ENCODE measurements around the gene DCAKD.
A peak's percentile ranks its signal among the peaks of the same experiment; 100 is the strongest.
"Not testable (repeated sequence)": the region's sequence is repeated elsewhere in the genome, so short reads cannot be mapped to it uniquely, and the experiment has no call there.

The DCAKD gene

DNA sequence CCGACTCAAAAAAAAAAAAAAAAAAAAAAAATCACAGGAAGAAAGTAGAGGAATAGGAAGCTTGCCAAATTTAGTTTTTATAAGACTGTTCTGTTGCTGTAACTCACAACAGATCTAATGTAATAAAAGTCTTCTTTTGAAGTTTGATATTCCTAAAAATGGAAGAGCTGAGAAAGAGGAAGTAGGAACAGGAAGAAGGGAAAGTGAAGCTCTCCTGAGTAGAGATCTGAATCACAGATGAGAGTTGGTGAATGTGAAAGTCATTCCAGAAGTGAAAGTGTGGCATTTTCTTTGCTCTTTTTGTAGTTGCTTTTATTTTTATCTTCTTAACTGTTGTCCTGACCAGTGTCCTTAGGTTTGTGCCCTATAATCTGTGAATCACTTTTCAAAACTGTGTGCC is 11.8 kb upstream of the DCAKD start:
- no peak for FAIRE-seq

DNA sequence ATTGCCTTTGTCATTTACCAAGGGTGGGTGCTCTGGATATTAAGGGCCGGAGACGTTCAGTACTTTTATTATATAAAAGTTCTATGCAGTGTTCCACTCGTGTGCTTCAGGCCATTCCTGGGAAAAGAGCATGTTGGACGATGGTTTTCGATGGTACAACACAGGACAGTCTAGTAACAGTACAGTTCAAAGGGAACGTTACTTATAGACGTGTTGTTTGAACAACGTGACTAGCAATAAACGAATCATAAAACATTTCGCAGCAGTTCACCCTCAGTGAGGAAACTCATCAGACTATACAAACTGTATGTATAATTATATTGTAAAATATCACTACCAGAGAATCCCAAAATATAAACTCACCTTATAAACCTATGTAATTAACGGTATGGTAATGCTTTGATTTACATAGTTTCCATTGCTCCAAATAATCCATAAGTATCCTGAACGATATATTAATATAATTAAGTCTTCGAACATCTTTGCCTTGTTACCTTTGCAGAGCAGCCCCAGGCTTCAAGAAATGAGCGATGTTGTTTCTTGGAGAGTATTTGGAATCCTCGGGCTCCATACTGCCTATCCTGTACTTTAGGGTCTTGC is 10.3 kb upstream of the DCAKD start:
- FAIRE-seq: no peak

DNA sequence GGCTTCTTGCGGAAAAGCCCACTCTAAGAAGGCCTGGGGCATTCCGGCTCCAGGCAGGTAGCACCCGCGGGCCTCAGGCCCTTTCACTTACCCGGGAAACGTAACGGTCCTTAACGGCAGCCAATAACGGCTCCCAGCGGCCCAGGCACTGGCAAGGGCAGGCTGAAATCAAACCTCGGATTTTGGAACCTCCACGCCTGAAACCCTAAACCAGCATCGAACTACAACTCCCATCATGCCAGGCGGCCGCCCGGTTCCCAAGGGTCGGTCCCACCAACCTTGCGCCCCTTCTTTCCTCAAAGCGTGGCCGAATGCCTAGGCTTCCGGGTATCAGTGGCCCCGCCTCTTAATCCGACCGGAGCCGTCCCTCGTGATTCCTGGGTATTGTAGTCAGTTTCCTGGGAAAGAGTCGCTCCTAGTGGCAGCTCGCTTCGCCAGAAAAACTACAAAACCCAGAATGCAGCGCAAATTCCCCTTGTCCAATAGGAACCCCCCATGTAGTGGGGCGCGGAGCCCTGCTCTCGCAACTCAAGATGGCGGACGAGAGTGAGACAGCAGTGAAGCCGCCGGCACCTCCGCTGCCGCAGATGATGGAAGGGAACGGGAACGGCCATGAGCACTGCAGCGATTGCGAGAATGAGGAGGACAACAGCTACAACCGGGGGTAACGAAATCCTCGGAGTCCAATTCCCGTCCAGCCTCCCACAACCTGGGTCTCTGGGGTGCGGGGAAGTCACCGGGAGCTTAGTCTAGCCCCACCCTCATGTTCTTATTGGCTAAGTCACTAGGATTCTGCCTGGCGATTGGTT is 9.6 kb upstream of the DCAKD start, which contains the start of gene NMT1:
Gene NMT1, plus strand, starts transcription at position 521 of the 809 bp plus-strand sequence. Its CDS starts 13 bp downstream, at position 534.
- FAIRE-seq: peak; percentile 96

DNA sequence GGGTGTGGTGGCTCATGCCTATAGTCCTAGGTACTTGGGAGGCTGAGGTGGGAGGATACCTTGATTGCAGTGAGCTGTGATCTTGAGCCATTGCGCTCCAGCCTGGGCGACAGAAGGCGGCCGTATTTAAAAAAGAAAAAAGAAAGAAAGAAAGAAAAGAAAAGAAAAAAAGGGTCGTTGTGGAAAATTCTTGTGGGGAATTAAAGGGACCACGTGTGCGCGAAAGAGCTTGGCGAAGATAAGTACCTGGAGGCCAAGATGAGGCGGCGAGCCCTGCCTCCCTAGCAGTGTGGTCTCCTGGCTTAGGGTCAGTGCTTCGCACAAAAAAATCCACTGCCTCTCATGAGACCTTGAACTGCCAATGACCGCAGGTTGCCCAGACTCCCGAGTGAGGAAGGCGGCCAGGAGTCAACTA is 9.0 kb upstream of the DCAKD start:
- no peak for FAIRE-seq

DNA sequence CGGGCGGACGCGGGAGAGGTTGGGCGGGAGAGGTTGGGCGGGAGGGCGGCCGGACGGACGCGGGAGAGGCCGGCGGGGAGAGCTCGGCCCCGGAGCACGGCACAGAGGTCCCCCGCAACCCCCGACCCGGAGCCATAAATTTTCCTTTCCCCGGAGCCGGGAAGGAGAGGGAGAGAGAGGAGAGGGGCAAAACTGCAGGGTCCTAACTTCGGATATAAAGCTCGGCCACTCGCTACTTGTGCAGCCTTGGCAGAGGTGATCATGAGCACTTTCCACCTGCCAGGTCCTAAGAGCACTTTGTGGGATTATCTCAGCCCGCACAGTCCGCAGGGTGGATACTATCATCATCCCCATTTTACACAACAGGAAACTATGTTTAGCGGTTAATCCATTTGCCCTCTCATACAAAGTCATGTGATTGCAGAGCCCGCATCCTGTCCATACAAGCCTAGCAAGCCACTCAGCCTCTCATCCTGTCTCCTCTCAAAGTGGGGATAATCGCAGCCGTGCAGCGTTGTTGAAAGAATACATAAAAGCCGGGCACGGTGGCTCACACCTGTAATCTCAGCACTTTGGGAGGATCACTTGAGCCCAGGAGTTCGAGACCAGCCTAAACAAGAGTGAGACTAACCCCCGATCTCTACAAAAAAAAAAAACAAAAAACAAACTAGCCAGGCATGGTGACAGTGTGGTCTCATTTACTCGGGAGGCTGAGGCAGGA is 780 bp upstream of the DCAKD start:
- no peak for FAIRE-seq

DNA sequence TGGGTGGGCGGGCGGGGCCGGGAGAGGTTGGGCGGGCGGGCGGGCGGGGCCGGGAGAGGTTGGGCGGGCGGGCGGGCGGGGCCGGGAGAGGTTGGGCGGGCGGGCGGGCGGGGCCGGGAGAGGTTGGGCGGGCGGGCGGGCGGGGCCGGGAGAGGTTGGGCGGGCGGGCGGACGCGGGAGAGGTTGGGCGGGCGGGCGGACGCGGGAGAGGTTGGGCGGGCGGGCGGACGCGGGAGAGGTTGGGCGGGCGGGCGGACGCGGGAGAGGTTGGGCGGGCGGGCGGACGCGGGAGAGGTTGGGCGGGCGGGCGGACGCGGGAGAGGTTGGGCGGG is 254 bp upstream of the DCAKD start:
- not testable (repeated sequence) for FAIRE-seq

DNA sequence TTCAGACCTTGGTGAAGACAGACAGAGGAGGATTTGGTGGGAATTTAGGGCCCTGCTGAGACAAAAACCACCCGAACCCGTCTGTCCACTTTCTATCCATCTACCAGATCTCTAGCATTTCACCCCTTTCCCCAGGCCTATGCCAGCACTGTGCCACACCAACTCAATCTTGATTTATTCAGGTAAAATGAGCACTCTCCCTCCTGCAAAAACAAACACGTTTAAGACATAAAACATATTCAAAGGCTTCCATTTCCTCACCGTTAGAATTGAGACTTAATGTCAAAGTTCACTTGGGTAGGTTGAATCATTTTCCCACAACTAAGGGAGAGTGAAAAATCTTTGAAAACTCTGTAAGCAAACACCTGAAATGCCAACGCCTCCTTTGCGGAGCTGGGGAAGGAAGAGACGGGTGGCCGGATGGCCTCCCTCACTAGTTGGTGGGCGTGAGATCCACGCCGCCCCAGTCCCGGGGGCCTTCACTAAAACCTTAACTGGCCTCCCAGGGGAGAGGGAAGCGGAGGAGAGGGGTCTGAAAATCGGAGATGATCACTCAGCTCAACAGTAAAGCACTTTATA is 862 bp downstream of the DCAKD start:
- no peak for FAIRE-seq

DNA sequence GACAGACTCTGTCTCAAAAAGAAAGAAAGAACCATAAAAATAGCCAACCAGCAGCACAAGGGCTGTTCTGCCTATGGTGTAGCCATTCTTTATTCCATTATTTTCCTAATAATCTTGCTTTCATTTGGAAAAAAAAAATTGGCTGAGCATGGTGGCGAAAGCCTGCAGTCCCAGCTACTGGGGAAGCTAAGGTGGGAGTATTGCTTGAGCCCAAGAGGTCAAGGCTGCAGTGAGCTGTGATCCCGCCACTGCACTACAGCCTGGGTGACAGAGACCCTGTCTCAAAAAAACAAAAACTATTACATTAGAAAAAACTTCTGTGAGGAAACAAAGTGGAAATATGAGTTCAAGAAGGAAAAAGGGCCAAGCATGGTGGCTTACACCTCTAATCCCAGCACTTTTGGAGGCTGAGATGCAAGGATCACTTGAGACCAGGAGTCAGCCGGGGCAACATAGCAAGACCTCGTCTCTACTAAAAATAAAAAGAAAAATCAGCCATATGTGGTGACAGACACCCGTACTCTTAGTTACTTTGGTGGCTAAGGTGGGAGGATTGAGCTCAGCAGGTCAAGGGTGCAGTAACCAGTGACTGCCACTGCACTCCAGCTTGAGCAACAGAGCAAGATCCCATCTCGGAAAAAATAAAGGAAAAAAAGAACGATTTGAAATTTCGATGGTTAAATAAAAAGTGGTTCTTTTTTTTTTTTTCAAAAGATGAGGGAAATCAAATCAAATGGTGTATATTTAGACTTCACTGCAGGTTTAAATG is 2.5 kb downstream of the DCAKD start:
- FAIRE-seq: no peak

DNA sequence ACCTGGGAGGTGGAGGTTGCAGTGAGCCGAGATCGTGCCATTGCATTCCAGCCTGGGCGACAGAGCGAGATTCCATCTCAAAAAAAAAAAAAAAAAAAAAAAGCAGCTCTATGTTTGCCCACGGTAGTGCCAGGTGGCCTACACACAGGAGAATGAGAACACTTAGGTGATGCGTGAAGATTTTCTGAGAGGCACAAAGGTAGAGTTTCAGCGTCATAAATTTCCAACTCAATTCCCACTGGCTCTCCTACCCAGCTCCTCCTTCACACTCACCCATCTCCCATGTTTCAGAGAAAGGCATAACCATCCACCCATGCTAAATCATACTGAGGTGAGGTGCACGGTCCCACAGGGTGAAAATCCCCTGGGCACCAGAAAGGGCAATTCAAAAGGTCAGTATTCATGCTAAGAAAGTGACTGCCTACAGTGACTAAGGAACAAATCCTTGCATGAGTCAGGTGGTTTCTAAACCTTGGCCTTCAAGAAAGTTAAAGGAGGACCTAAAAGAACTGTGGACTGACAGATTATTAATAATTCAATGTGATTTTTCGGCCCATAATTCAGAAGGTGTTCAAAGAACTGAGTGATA is 4.8 kb downstream of the DCAKD start:
- no peak for FAIRE-seq

DNA sequence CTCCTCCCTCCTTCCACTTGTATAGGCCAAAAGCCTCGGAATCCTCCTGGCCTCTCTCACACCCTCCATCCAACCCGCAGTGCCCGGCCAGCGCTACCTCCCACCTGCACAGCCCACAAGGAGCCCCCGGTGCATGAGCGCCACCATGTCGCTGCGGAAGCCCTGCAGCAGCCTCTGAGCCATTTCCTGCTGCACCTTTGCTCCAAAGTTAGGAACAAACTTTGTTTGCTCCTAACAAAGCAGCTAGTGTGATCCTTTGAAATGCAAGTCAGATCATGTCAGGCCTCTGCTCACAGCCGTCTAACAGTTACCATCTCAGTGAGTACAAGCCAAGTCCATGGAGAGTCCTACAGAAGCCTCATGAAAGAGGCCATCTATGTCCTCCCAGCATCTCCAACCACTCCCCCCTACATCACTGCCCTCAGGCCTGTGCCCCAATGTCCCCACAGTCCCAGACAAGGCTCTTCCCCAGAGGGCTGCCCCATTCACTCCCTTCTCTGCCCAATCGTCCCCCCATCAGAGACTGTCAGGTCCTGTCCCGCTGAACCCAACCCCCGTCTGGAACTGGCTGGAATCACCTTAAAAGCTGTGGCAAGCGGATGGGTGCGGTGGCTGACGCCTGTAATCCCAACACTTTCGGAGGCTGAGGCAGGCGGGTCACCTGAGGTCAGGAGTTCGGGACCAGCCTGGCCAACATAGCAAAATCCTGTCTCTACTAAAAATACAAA is 7.5 kb downstream of the DCAKD start:
- FAIRE-seq: no peak

DNA sequence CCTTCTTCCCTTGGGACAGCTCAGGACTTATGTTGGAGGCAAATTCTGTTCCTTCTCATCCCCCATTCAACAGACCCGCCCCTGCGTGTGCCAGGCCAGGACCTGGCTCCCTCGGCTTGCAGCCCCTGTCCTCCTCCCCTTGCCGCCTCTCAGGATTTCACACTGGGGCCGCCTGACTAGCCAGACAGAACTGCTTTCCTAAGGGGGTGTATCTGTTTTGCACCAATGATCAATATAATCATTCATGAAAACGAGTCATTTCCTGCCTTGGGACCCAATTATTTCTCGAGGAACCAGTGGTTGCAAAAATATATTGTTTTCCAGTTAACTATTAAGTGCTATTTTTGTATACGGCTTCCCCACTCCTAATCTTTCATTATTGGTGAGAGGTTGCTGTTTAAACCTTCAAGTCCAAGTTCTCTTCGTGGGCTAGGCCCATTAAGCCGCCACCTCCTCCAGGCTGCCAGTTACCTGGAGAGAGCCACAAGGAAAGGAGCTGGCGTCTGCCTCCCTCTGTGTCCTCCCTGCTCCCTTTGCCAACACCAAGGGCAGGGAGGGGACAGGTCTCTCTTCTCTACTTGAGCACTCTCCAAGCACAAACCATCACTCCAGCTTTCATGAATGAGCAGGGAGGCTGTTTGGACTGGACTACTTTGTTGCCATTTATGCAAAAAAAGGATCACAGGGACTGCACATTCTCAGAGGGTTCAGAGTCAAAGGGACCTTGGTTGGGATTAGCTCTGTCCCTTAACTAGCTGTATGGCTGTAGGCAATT is 8.9 kb downstream of the DCAKD start:
- FAIRE-seq: no peak

DNA sequence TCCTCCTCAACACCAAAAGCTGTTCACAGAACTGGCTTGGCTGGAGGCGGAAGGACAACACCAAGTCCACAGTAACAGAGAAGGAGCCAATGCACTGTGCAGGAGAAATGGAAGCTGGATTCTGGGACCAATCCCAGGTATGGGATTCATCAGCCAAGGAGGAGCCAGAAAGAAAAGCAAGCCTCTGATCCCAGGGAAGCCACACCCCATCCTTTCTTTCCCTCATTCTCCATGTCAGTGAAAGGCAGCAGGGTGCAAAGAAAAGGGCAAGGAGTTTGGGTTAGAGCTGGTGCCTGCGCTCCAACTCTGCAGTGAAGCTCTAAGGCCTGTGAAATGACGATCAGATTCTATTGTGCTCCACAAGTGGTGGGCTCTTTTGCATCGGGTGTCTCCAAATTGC is 11.0 kb downstream of the DCAKD start:
- no peak for FAIRE-seq

DNA sequence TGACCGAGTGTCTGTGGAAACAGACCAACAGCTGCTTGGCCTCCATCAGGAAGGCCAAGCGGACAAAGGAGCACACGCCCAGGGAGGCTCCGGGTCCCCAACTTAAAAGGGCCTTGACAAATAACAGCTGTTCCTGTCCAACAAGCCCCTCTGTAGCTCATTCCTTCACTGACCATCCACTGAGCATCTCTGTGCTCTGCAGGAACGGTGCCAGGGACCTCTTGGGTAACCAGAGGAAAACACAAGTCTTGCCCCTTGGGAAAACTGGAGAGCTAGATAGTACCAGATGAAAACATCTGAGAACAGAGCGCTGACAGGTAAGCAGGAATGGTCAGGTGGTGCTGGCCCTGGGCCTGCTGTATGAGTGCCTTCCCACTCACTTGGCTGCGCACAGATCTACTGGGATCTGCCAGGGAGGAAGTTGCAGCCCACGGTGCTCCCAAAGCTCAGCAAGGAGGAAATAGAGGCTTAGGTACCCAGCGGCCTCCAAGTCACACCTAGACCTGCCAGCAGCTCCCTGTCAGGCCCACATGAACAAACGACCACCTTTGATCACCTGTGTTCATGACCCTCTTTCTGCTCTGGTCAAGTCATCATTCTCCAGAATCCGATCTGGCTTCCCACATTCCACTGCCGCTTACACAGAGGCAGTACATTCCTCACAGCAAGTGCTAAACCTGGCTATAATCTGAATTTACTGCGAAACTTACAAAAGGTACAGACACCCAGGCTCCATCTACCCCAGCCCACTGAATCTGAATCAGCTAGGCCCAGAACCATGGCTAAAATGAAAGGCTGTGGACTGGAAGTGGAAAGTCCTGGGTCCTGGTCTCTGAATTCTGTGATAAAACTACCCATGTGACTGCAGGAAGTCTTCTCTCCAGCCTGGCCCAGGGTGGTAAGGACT is 12.5 kb downstream of the DCAKD start:
- FAIRE-seq: no peak

DNA sequence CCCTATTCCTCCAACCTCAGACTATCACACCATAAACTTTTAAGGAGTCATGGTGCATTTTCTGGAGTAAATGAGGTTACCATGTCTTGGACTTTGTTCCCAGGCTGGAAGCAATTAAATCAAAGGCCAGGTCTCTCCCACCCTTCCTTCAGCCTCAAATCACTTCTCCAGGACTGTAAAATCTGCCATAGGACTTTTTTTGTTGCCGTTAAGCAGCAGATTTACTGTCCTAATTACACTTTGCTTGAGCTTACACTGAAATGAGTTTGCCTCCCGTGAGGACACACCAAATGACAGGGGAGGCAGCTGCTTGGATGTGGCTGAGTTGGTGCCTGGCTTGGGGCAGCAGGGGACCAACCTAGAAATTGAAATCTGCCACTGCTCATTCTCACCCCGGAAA is 14.7 kb downstream of the DCAKD start:
- FAIRE-seq: peak; percentile 41

DNA sequence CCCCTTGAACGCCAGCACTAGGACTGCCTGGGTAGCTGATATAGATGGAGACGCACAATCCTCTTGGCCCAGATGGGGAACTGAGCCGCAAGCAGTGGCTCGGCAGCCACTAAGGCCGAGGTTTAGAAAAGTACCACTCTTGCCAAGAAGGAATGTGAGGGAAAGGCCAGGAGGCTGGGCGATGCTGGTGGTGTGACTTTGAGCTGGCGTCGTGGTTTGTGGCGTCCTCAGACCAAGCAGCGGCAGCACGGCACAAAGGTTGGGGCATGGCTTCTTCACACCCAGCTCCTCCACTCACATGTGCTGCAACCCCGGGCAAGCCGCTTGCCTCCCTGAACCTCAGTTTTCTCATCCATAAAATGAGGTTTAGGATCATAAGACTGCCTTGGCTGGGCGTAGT is 15.6 kb downstream of the DCAKD start:
- FAIRE-seq: no peak

DNA sequence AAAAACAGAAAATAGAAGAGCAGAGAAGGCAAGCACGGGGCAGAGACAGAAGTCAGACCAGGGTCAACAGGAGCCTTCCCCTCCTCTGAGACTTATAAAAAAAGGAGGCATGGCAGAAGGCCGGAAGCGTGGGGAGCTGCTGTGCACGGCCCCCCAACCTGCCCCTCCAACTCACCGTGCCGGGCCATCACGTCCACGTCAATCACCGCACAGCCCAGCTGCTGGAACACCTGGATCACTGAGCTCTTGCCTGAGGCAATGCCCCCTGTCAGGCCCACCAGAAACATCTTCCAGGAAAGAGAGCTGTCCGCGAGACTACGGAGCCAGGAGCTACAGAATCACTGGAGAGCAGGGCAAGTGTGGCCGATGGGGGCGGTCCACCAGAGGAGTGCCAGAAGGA is 16.8 kb downstream of the DCAKD start:
- no peak for FAIRE-seq

DNA sequence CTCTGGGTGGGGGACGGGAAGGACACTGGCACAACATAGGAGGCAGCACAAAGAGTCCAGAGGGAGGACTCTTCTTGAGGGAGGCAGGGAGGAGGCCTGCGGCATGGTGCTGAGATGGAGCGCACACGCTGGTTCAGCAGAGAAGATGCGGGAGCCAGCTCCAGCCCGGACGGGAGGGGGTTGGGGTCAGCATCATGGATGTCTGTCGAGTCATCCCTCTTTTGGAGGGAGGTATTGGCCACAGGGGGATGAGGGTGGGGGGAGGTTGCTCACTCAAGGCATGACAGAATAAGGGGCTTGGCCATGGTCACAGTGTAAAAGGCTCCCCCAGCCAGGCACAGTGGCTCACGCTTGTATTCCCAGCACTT is 19.3 kb downstream of the DCAKD start:
- FAIRE-seq: no peak

DNA sequence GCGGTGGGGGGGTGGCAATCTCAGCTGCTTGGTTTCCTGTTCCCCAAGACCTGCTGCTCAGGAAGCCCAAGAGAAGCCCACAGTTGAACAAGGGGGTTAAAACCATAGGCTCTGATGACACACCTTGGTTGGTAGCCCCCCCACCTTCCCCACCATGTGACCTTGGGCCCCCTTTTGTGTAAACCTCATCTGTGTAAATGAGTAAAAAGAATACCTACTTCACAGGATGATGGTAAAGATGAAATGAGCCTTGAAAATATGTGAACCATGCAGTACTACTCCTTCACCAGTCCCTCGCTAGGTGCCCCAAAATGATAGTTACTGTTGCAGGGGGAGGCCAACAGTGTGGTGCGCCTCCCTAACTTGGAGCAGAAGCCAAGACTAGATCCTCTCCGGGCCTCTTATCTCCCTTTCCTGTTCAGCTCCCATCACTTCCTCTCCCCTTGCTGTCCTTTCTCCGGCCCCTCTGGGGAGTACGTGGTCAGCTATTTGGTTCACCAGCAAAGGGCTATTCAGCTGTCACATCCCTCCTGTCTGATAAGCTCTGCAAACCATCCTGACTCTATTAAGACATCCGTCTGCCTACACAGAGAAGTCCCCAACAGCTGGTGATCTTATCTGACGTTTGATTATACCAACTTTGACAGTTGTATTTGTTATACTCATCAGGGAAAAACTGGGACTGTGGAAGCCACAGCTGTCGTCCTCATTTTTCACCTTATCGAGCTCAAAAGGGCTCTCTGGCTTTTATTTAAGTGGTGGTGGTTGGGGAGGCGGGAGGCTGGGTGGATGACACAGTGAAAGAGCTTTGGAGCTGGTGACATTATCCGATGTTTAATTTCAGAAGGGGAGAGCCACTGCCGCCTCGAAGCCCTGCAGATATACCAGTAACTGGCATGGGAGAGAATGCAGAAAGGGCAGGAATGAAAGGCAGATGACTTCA is 19.9 kb downstream of the DCAKD start:
- FAIRE-seq: no peak

DNA sequence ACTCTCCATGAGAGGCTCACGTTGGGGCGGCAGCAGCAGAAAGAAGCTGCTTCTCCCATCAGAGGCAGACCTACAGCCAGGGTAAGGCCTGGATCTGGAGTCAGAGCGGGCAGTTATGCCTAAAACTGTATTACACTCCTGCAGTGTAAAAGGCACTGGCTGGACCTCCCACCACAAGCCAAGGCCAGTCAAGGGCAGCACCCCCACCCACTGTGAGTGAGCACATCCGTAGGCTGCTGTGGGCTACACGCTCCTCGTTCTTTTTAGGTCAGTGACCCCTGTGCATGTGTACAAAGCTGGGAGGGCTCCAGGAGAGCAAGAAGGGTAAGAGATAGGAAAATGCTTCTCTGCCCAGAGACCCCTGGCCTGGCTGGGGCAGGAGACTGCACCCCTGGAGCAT is 20.7 kb downstream of the DCAKD start:
- FAIRE-seq: no peak

All from endometrium (tissue), 2 donors.